HCT116 (cell line): ENCODE measurements around the gene RARB.

Source experiments
- EZH2 ChIP-seq: fragments of 200-600 bp; sonication (generic); IDR thresholded peaks from 2 replicates; pipeline ENCODE4 v1.6.1; 2017; ENCODE audit warnings: antibody characterized with exemption, mixed run types
- EZH2phosphoT487 ChIP-seq: fragments of 200-600 bp; IDR thresholded peaks from 2 replicates; pipeline ENCODE4 v1.6.1; 2018; ENCODE audit warnings: antibody characterized with exemption, borderline replicate concordance
- FOSL1 ChIP-seq: IDR thresholded peaks from 2 replicates; pipeline ENCODE4 v1.6.1; 2012; ENCODE audit warnings: low read depth
- POLR2A ChIP-seq: IDR thresholded peaks from 2 replicates; pipeline ENCODE4 v1.7.0; 2011; ENCODE audit warnings: borderline replicate concordance; ENCODE audit not compliant: insufficient read depth, insufficient read length; ENCODE audit errors: extremely low read depth
- POLR2AphosphoS5 ChIP-seq: IDR thresholded peaks from 2 replicates; pipeline ENCODE4 v1.6.1; 2011; ENCODE audit warnings: mild to moderate bottlenecking, low read depth, low read length, moderate library complexity
- RAD21 ChIP-seq: IDR thresholded peaks from 2 replicates; pipeline ENCODE4 v1.6.1; 2012; ENCODE audit warnings: low read depth, mild to moderate bottlenecking
- SIN3A ChIP-seq: IDR thresholded peaks from 2 replicates; pipeline ENCODE4 v1.6.1; 2012; ENCODE audit warnings: low read depth
- SP1 ChIP-seq: IDR thresholded peaks from 2 replicates; pipeline ENCODE4 v1.6.1; 2012; ENCODE audit warnings: low read depth
- ZFX ChIP-seq: fragments of 450-650 bp; IDR thresholded peaks from 2 replicates; pipeline ENCODE4 v1.6.1; 2017
- ZNF274 ChIP-seq: fragments of 200-500 bp; sonication (Bioruptor generic); IDR thresholded peaks from 2 replicates; pipeline ENCODE4 v1.6.1; 2014; ENCODE audit warnings: mild to moderate bottlenecking, low read depth, low read length, inconsistent platforms
- TF ChIP-seq, protein P1 (sequence below), 3 experiments: fragments of 200-600 bp in 1 of 3; sonication (generic) in 1 of 3; IDR thresholded peaks in 2 of 3; conservative IDR thresholded peaks in 1 of 3; 2 replicates each; pipeline ENCODE4 v1.5.1; 2012 to 2017; ENCODE audit warnings: low read depth in 2 of 3, low read length in 2 of 3, antibody characterized with exemption in 1 of 3, borderline replicate concordance in 1 of 3, control low read depth in 1 of 3, mild to moderate bottlenecking in 1 of 3, mixed read lengths in 1 of 3, mixed run types in 1 of 3, moderate library complexity in 1 of 3; ENCODE audit not compliant: insufficient read depth in 1 of 3
- TF ChIP-seq, protein P2 (sequence below): IDR thresholded peaks from 2 replicates; pipeline ENCODE4 v1.6.1; 2012

DNA sequence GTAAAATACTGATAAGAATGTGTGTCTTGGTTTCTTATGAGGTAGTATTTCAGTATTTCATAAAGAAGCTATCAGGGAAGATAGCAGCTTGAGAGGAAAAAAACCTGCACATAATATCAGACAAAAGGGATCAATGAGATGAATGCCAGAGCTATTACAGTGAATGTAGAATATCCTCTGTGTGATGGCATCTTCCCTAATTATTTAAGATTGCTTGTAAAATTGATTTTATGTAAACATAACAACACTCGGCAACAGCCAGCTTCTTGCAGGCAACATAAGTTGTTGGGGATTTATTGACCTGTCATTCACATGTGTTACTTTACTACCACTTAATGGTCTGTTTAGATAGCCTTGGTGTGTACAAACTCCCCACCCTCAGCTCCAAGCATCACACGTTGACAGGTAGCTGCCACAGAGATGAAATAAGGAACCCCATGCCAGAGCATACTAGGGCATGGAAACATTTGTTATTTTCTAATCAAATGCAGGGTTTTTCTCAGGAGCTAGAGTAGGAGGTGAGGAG, 49.2 kb upstream of the RARB start:
- TF ChIP-seq, protein P1, sequence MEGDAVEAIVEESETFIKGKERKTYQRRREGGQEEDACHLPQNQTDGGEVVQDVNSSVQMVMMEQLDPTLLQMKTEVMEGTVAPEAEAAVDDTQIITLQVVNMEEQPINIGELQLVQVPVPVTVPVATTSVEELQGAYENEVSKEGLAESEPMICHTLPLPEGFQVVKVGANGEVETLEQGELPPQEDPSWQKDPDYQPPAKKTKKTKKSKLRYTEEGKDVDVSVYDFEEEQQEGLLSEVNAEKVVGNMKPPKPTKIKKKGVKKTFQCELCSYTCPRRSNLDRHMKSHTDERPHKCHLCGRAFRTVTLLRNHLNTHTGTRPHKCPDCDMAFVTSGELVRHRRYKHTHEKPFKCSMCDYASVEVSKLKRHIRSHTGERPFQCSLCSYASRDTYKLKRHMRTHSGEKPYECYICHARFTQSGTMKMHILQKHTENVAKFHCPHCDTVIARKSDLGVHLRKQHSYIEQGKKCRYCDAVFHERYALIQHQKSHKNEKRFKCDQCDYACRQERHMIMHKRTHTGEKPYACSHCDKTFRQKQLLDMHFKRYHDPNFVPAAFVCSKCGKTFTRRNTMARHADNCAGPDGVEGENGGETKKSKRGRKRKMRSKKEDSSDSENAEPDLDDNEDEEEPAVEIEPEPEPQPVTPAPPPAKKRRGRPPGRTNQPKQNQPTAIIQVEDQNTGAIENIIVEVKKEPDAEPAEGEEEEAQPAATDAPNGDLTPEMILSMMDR (IDR thresholded peaks at IDR 0.05 in 2 of 3, conservative IDR thresholded peaks at IDR 0.05 in 1 of 3; ENCODE audit: borderline replicate concordance in 1 of 3, insufficient read depth in 1 of 3, low read depth in 2 of 3, low read length in 2 of 3) = no peak
- TF ChIP-seq SIN3A = no peak
- TF ChIP-seq POLR2A = no peak
- no peak for TF ChIP-seq EZH2phosphoT487
- no peak for TF ChIP-seq EZH2
- TF ChIP-seq POLR2AphosphoS5 = no peak
- TF ChIP-seq, protein P2, sequence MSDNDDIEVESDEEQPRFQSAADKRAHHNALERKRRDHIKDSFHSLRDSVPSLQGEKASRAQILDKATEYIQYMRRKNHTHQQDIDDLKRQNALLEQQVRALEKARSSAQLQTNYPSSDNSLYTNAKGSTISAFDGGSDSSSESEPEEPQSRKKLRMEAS = no peak
- no peak for TF ChIP-seq ZFX
- TF ChIP-seq RAD21 = no peak
- no peak for TF ChIP-seq FOSL1
- TF ChIP-seq SP1 = no peak
- no peak for TF ChIP-seq ZNF274
